Adrenal gland (tissue), 5 donors: Measurements from ENCODE around the gene TOP2B.

Experiments
- CTCF ChIP-seq, 6 experiments: fragments of 450-650 bp in 4 of 6; fragments of 200-600 bp in 2 of 6; sonication (generic) in 1 of 6; IDR thresholded peaks; 1 replicate in 5 of 6; 2 replicates in 1 of 6; pipeline versions ENCODE4 v1.5.1 to v1.8.0; 2016 to 2021; ENCODE audit warnings: antibody characterized with exemption in 6 of 6, mild to moderate bottlenecking in 2 of 6, moderate library complexity in 1 of 6
- POLR2A ChIP-seq, 2 donors: fragments of 450-650 bp; IDR thresholded peaks; one replicate each; pipeline ENCODE4 v1.6.1; 2017; ENCODE audit warnings: antibody characterized with exemption in 2 of 2, mild to moderate bottlenecking in 2 of 2, moderate library complexity in 1 of 2
- donor health status: DM: no; HTN: no; CAD: no.

GRCh38 chr3:25587975-25588374, 76.7 kb downstream of the TOP2B start:
- TF ChIP-seq CTCF (IDR thresholded peaks at IDR 0.05), result no peak
- TF ChIP-seq POLR2A (IDR thresholded peaks at IDR 0.05), result no peak
